K562 (cell line): ENCODE measurements around the gene ZNF891. TPM values are rescaled to one million over a fixed set of nuclear protein-coding genes. Genes with fewer than 3 reads are reported as not detected.

Source experiments
- DMBX1 ChIP-seq: fragments of 250-450 bp; sonication (Bioruptor Pico); IDR thresholded peaks from 2 replicates; pipeline ENCODE4 v1.8.0; 2022; ENCODE audit warnings: inconsistent platforms, mild to moderate bottlenecking, moderate library complexity, borderline replicate concordance
- ELF1 ChIP-seq: fragments of 200-800 bp; sonication (Bioruptor generic); IDR thresholded peaks from 2 replicates; pipeline ENCODE4 v1.6.1; 2016; ENCODE audit warnings: missing genetic modification characterization, missing compliant biosample characterization
- POLR2H ChIP-seq: IDR thresholded peaks from 2 replicates; pipeline ENCODE4 v1.6.1; 2016; ENCODE audit warnings: missing genetic modification characterization, low read depth, mild to moderate bottlenecking, control low read depth, missing compliant biosample characterization, moderate library complexity
- RFX7 ChIP-seq: fragments of 250-450 bp; sonication (Bioruptor Pico); IDR thresholded peaks from 2 replicates; pipeline ENCODE4 v1.5.1; 2021; ENCODE audit warnings: mild to moderate bottlenecking
- SMARCE1 ChIP-seq: fragments of 450-650 bp; IDR thresholded peaks from 2 replicates; pipeline ENCODE4 v1.7.1; 2016; ENCODE audit warnings: mild to moderate bottlenecking
- TAF7 ChIP-seq: fragments of 450-650 bp; IDR thresholded peaks from 2 replicates; pipeline ENCODE4 v1.6.1; 2016; ENCODE audit warnings: missing genetic modification characterization, missing compliant biosample characterization
- ZNF143 ChIP-seq: sonication (generic); formaldehyde crosslinking; IDR thresholded peaks from 2 replicates; pipeline ENCODE4 v1.9.0; 2022; ENCODE audit warnings: mild to moderate bottlenecking, missing genetic modification reagents
- ZNF76 ChIP-seq: fragments of 250-450 bp; sonication (Bioruptor Pico); IDR thresholded peaks from 2 replicates; pipeline ENCODE4 v1.4.0; 2020; ENCODE audit warnings: mild to moderate bottlenecking, moderate library complexity, borderline replicate concordance
- polyA plus RNA-seq, 8 experiments: library from polyadenylated mRNA; depleted of rRNA in 4 of 8; stranded (reverse) in 5 of 8; unstranded in 3 of 8; fragments of >200 nt; fragmentation: Nextera tagmentation in 2 of 8; fragmentation: Illumina TruSeq in 1 of 8; extraction: Ambion mirVana in 2 of 8; extraction: Trizol in 1 of 8; gene quantifications; 2 replicates each; pipeline versions ENCODE4 v1.2.1 to v1.2.3, GENCODE V29; 2011 to 2014; ENCODE audit warnings: inconsistent platforms in 1 of 8, missing spikeins in 1 of 8
- total RNA-seq, 7 experiments: library from RNA; depleted of rRNA in 6 of 7; stranded (reverse); fragments of >200 nt in 6 of 7; fragmentation: Illumina TruSeq in 2 of 7; extraction: Trizol in 2 of 7; gene quantifications; 2 replicates each; pipeline versions ENCODE4 v1.2.1 to v1.2.3, GENCODE V29; 2011 to 2021; ENCODE audit warnings: low replicate concordance in 1 of 7
- TF ChIP-seq, protein P1 (sequence below): sonication (generic); formaldehyde crosslinking; IDR thresholded peaks from 2 replicates; pipeline ENCODE4 v1.8.0; 2022; ENCODE audit warnings: missing genetic modification reagents, mild to moderate bottlenecking, borderline replicate concordance
- TF ChIP-seq, protein P2 (sequence below), 2 experiments: fragments of 450-650 bp; formaldehyde crosslinking in 1 of 2; IDR thresholded peaks; 2 replicates each; pipeline versions ENCODE4 v1.4.0 to v1.6.1; 2014 to 2020; ENCODE audit warnings: mild to moderate bottlenecking in 2 of 2, borderline replicate concordance in 1 of 2, low read depth in 1 of 2
- TF ChIP-seq, protein P3 (sequence below): fragments of 450-650 bp; IDR thresholded peaks from 2 replicates; pipeline ENCODE4 v1.6.1; 2016; ENCODE audit warnings: antibody characterized with exemption
- TF ChIP-seq, protein P4 (sequence below): IDR thresholded peaks from 2 replicates; pipeline ENCODE4 v1.6.1; 2014; ENCODE audit warnings: antibody characterized with exemption

The ZNF891 gene
- total and polyA plus RNA-seq, 9 of the 15 experiments (the other 6 are each of a cell fraction or from before 2014, with no cell fraction given): 0.41 to 2.0 (median 1.3) TPM

DNA sequence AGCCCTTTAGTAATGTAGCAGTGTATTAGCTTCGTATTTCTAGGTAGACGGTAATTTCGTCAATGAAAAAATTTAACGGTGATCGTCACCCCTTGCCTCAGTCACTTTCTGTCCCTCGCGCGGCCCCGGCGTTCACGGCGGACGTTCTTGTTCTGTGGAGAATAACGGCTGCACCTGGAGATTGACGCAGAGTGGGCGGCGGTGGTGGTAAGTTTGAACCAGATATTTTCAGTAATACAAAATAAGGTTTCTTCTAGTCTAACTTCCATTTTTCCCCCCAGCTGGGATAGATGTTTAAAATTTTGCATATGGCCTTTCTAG, 694 bp upstream of the ZNF891 start (continued):
- TF ChIP-seq, protein P1, sequence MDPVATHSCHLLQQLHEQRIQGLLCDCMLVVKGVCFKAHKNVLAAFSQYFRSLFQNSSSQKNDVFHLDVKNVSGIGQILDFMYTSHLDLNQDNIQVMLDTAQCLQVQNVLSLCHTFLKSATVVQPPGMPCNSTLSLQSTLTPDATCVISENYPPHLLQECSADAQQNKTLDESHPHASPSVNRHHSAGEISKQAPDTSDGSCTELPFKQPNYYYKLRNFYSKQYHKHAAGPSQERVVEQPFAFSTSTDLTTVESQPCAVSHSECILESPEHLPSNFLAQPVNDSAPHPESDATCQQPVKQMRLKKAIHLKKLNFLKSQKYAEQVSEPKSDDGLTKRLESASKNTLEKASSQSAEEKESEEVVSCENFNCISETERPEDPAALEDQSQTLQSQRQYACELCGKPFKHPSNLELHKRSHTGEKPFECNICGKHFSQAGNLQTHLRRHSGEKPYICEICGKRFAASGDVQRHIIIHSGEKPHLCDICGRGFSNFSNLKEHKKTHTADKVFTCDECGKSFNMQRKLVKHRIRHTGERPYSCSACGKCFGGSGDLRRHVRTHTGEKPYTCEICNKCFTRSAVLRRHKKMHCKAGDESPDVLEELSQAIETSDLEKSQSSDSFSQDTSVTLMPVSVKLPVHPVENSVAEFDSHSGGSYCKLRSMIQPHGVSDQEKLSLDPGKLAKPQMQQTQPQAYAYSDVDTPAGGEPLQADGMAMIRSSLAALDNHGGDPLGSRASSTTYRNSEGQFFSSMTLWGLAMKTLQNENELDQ (CRISPR knock-in tag): no peak
- TF ChIP-seq ELF1 (tag) (no peak), POLR2H (no peak; the same call in none of the 2 replicates), RFX7 (CRISPR knock-in tag) (no peak), DMBX1 (no peak), TAF7 (tag) (no peak), ZNF76 (no peak), SMARCE1 (no peak; the same call in 1 of the 2 replicates), ZNF143 (CRISPR knock-in tag) (no peak)
- TF ChIP-seq, protein P2, sequence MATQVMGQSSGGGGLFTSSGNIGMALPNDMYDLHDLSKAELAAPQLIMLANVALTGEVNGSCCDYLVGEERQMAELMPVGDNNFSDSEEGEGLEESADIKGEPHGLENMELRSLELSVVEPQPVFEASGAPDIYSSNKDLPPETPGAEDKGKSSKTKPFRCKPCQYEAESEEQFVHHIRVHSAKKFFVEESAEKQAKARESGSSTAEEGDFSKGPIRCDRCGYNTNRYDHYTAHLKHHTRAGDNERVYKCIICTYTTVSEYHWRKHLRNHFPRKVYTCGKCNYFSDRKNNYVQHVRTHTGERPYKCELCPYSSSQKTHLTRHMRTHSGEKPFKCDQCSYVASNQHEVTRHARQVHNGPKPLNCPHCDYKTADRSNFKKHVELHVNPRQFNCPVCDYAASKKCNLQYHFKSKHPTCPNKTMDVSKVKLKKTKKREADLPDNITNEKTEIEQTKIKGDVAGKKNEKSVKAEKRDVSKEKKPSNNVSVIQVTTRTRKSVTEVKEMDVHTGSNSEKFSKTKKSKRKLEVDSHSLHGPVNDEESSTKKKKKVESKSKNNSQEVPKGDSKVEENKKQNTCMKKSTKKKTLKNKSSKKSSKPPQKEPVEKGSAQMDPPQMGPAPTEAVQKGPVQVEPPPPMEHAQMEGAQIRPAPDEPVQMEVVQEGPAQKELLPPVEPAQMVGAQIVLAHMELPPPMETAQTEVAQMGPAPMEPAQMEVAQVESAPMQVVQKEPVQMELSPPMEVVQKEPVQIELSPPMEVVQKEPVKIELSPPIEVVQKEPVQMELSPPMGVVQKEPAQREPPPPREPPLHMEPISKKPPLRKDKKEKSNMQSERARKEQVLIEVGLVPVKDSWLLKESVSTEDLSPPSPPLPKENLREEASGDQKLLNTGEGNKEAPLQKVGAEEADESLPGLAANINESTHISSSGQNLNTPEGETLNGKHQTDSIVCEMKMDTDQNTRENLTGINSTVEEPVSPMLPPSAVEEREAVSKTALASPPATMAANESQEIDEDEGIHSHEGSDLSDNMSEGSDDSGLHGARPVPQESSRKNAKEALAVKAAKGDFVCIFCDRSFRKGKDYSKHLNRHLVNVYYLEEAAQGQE (IDR thresholded peaks at IDR 0.05; ENCODE audit: borderline replicate concordance): 0 out of 2 replicates have a peak, but pooled peaks have one; percentile 3
- TF ChIP-seq, protein P2 (CRISPR knock-in tag; IDR thresholded peaks at IDR 0.05; ENCODE audit: low read depth): no peak
- TF ChIP-seq, protein P3, sequence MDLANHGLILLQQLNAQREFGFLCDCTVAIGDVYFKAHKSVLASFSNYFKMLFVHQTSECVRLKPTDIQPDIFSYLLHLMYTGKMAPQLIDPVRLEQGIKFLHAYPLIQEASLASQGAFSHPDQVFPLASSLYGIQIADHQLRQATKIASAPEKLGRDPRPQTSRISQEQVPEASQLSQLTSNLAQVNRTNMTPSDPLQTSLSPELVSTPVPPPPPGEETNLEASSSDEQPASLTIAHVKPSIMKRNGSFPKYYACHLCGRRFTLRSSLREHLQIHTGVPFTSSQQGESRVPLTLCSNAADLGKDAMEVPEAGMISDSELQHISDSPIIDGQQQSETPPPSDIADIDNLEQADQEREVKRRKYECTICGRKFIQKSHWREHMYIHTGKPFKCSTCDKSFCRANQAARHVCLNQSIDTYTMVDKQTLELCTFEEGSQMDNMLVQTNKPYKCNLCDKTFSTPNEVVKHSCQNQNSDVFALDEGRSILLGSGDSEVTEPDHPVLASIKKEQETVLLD: no peak
- TF ChIP-seq, protein P4, sequence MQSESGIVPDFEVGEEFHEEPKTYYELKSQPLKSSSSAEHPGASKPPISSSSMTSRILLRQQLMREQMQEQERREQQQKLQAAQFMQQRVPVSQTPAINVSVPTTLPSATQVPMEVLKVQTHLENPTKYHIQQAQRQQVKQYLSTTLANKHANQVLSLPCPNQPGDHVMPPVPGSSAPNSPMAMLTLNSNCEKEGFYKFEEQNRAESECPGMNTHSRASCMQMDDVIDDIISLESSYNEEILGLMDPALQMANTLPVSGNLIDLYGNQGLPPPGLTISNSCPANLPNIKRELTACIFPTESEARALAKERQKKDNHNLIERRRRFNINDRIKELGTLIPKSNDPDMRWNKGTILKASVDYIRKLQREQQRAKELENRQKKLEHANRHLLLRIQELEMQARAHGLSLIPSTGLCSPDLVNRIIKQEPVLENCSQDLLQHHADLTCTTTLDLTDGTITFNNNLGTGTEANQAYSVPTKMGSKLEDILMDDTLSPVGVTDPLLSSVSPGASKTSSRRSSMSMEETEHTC: no peak
